H9 (cell line): ENCODE measurements around the gene MRC1. TPM values are rescaled to one million over a fixed set of nuclear protein-coding genes. Genes with fewer than 3 reads are reported as not detected.

Source experiments
- DNase-seq: peaks from one replicate; pipeline ENCODE4 v3.0.0-alpha.2; 2017
- H2AFZ ChIP-seq: one replicate; pipeline ENCODE4 v1.6.1; 2013; ENCODE audit warnings: mild to moderate bottlenecking, low read length, control low read depth, moderate library complexity
- H2AK5ac ChIP-seq: 2 replicates; pipeline ENCODE4 v1.6.1; 2013; ENCODE audit warnings: low read length, control low read depth, mixed read lengths; ENCODE audit not compliant: insufficient read length
- H2BK120ac ChIP-seq: one replicate; pipeline ENCODE4 v1.6.1; 2013; ENCODE audit warnings: low read depth, mild to moderate bottlenecking, low read length, control low read depth, inconsistent platforms; ENCODE audit not compliant: poor library complexity, severe bottlenecking
- H2BK12ac ChIP-seq: 2 replicates; pipeline ENCODE4 v1.6.1; 2013; ENCODE audit warnings: low read length, control low read depth, mixed read lengths, low read depth; ENCODE audit not compliant: insufficient read length
- H2BK15ac ChIP-seq: 2 replicates; pipeline ENCODE4 v1.6.1; 2013; ENCODE audit warnings: low read depth, low read length, control low read depth
- H2BK20ac ChIP-seq: one replicate; pipeline ENCODE4 v1.6.1; 2013; ENCODE audit warnings: low read depth, mild to moderate bottlenecking, low read length, control low read depth, inconsistent platforms; ENCODE audit not compliant: poor library complexity, severe bottlenecking
- H2BK5ac ChIP-seq: 2 replicates; pipeline ENCODE4 v1.6.1; 2013; ENCODE audit warnings: low read length, control low read depth, mixed read lengths; ENCODE audit not compliant: insufficient read length
- H3K14ac ChIP-seq: 2 replicates; pipeline ENCODE4 v1.6.1; 2013; ENCODE audit warnings: low read length, control low read depth; ENCODE audit not compliant: insufficient read depth
- H3K18ac ChIP-seq: 2 replicates; pipeline ENCODE4 v1.6.1; 2013; ENCODE audit warnings: low read depth, mild to moderate bottlenecking, mixed read lengths, low read length, control low read depth; ENCODE audit not compliant: insufficient read length
- H3K23ac ChIP-seq: 2 replicates; pipeline ENCODE4 v1.6.1; 2013; ENCODE audit warnings: low read length, control low read depth, mixed read lengths, low read depth; ENCODE audit not compliant: insufficient read length
- H3K23me2 ChIP-seq: 2 replicates; pipeline ENCODE4 v1.6.1; 2013; ENCODE audit warnings: low read depth, mild to moderate bottlenecking, mixed read lengths, low read length, control low read depth; ENCODE audit not compliant: insufficient read length, poor library complexity, severe bottlenecking
- H3K27ac ChIP-seq: 2 replicates; pipeline ENCODE4 v1.5.1; 2013; ENCODE audit warnings: low read length, control low read depth, mixed read lengths, low read depth; ENCODE audit not compliant: insufficient read length
- H3K27me3 ChIP-seq: 2 replicates; pipeline ENCODE4 v1.6.1; 2013; ENCODE audit warnings: low read length, control low read depth, inconsistent platforms; ENCODE audit not compliant: insufficient read depth
- H3K4ac ChIP-seq: 2 replicates; pipeline ENCODE4 v1.6.1; 2013; ENCODE audit warnings: low read depth, mild to moderate bottlenecking, control low read depth, inconsistent platforms, low read length, moderate library complexity
- H3K4me1 ChIP-seq: 2 replicates; pipeline ENCODE4 v1.6.1; 2013; ENCODE audit warnings: low read length, control low read depth, inconsistent platforms; ENCODE audit not compliant: insufficient read depth
- H3K4me2 ChIP-seq: 2 replicates; pipeline ENCODE4 v1.6.1; 2013; ENCODE audit warnings: low read length, control low read depth, mixed read lengths; ENCODE audit not compliant: insufficient read length, insufficient read depth
- H3K56ac ChIP-seq: 2 replicates; pipeline ENCODE4 v1.6.1; 2013; ENCODE audit warnings: low read depth, mild to moderate bottlenecking, mixed read lengths, low read length, control low read depth; ENCODE audit not compliant: insufficient read length
- H3K79me1 ChIP-seq: 2 replicates; pipeline ENCODE4 v1.6.1; 2013; ENCODE audit warnings: low read depth, mild to moderate bottlenecking, moderate library complexity, low read length, control low read depth, inconsistent platforms; ENCODE audit not compliant: insufficient read depth, poor library complexity, severe bottlenecking
- H3K79me2 ChIP-seq: 2 replicates; pipeline ENCODE4 v1.6.1; 2013; ENCODE audit warnings: low read length, control low read depth, inconsistent platforms; ENCODE audit not compliant: insufficient read depth
- H3K9ac ChIP-seq: 2 replicates; pipeline ENCODE4 v1.6.1; 2013; ENCODE audit warnings: low read length, control low read depth, mixed read lengths; ENCODE audit not compliant: insufficient read length; ENCODE audit errors: extremely low read depth
- H3K9me3 ChIP-seq: one replicate; pipeline ENCODE4 v1.6.1; 2013; ENCODE audit warnings: low read depth, low read length, inconsistent platforms; ENCODE audit not compliant: control insufficient read depth
- H3T11ph ChIP-seq: one replicate; pipeline ENCODE4 v1.6.1; 2013; ENCODE audit warnings: mild to moderate bottlenecking, low read length, control low read depth, inconsistent platforms
- H4K20me1 ChIP-seq: one replicate; pipeline ENCODE4 v1.6.1; 2013; ENCODE audit not compliant: control insufficient read depth, insufficient read length, insufficient read depth
- H4K5ac ChIP-seq: 2 replicates; pipeline ENCODE4 v1.6.1; 2013; ENCODE audit warnings: low read depth, mild to moderate bottlenecking, mixed read lengths, low read length, control low read depth; ENCODE audit not compliant: insufficient read length
- H4K8ac ChIP-seq: replicated peaks from 2 replicates; pipeline ENCODE4 v1.6.1; 2013; ENCODE audit warnings: low read length, control low read depth, mixed read lengths, low read depth; ENCODE audit not compliant: insufficient read length
- H4K91ac ChIP-seq: 2 replicates; pipeline ENCODE4 v1.6.1; 2013; ENCODE audit warnings: low read depth, mild to moderate bottlenecking, moderate library complexity, mixed read lengths, low read length, control low read depth; ENCODE audit not compliant: insufficient read length
- H3K27ac Mint-ChIP-seq, 3 experiments: 2 replicates in 2 of 3; 3 replicates in 1 of 3; pipeline ENCODE4 v1.8.0; 2020 to 2021; ENCODE audit warnings: mixed read lengths in 3 of 3, mild to moderate bottlenecking in 1 of 3, moderate library complexity in 1 of 3
- H3K27me3 Mint-ChIP-seq: 2 replicates; pipeline ENCODE4 v1.8.0; 2021; ENCODE audit warnings: low read depth, mild to moderate bottlenecking, moderate library complexity, mixed read lengths
- H3K36me3 Mint-ChIP-seq, 3 experiments: 2 replicates in 2 of 3; 3 replicates in 1 of 3; pipeline ENCODE4 v1.8.0; 2020 to 2021; ENCODE audit warnings: low read depth in 3 of 3, mixed read lengths in 3 of 3; ENCODE audit not compliant: insufficient read depth in 1 of 3
- H3K4me1 Mint-ChIP-seq, 2 experiments: 2 replicates each; pipeline ENCODE4 v1.8.0; 2020; ENCODE audit warnings: mixed read lengths in 2 of 2
- H3K4me3 Mint-ChIP-seq, 2 experiments: 2 replicates in 1 of 2; 3 replicates in 1 of 2; pipeline ENCODE4 v1.8.0; 2020 to 2021; ENCODE audit warnings: mild to moderate bottlenecking in 2 of 2, mixed read lengths in 2 of 2, moderate library complexity in 1 of 2
- H3K9me3 Mint-ChIP-seq, 2 experiments: 2 replicates in 1 of 2; 3 replicates in 1 of 2; pipeline ENCODE4 v1.8.0; 2020; ENCODE audit warnings: mild to moderate bottlenecking in 2 of 2, mixed read lengths in 2 of 2, moderate library complexity in 1 of 2
- WGBS: extraction: QIAGEN DNeasy Blood & Tissue Kit; methylation state at CpG from one replicate; pipeline ENCODE4 v1.1.7; 2013; ENCODE audit warnings: missing lambda C conversion rate, low lambda C conversion rate, mixed read lengths; ENCODE audit not compliant: insufficient read length; ENCODE audit errors: extremely low coverage; 5-methylcytosine and 5-hydroxymethylcytosine counted together
- total RNA-seq: library from RNA; stranded (reverse); gene quantifications from 2 replicates; pipeline ENCODE4 v1.2.1, GENCODE V29; 2021
- TF ChIP-seq, protein P1 (sequence below): fragments of 200-600 bp; sonication (generic); conservative IDR thresholded peaks from 3 replicates; pipeline ENCODE4 v1.8.0; 2021; ENCODE audit warnings: antibody characterized with exemption, mild to moderate bottlenecking

Gene MRC1
- total RNA-seq, 1 experiment from 2014 or later: not detected

DNA sequence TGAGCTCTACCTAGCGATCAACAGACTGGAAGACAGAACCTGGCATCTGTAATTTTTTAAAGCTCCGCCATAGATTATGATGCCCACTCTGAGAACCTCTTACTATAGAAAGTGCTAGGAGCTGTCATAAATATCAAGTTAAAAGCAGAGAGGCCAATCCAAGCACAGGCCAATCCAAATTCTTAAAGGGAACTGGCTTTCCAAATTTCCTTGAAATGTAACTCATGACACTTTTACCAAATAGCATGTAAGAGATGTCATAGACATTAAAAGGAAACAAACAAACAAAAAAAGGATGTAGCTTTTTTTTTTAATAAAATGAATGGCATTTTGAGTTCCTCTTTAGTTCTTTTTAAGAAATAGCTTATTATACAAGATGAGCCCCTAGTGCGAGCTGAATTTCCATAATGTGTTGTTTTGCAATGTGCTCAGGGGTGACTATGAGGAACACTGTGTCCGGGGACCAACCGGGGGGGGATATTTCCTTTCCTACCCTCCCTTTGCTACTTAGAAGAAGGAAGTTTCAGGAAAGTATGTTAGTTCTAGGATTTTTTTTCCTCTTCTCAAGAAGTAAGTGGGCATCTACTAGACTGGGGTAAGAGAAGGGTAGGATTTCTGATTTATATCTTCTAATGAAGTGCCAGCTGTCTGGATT is 23.7 kb upstream of the MRC1 start:
- no CpG with 5 or more reads among the region's 5 CpGs for WGBS
- Histone ChIP-seq H3K56ac (no peak overlapping the region), H3K27ac (no peak overlapping the region), H2AK5ac (no peak overlapping the region), H2BK120ac (no peak overlapping the region), H2BK12ac (no peak overlapping the region), H2BK5ac (no peak overlapping the region), H2AFZ (no peak overlapping the region), H3K18ac (no peak overlapping the region), H4K8ac (no peak overlapping the region), H3K14ac (no peak overlapping the region), H3K4me2 (no peak overlapping the region), H4K5ac (no peak overlapping the region), H2BK15ac (no peak overlapping the region), H4K20me1 (no peaks in the 10 kb centered on the region), H3T11ph (no peak overlapping the region), H3K23me2 (no peaks in the 10 kb centered on the region), H4K91ac (no peak overlapping the region), H3K9me3 (no peaks in the 10 kb centered on the region), H3K4ac (no peak overlapping the region), H3K9ac (no peak overlapping the region), H2BK20ac (no peak overlapping the region), H3K79me2 (no peaks in the 10 kb centered on the region), H3K79me1 (no peaks in the 10 kb centered on the region), H3K27me3 (no peaks in the 10 kb centered on the region), H3K23ac (no peak overlapping the region), H3K4me1 (no peaks in the 10 kb centered on the region)
- Mint-ChIP-seq H3K27ac (no peak overlapping the region), H3K36me3 (no peaks in the 10 kb centered on the region), H3K9me3 (no peaks in the 10 kb centered on the region), H3K4me3 (no peak overlapping the region), H3K27me3 (no peaks in the 10 kb centered on the region), H3K4me1 (peaks cover 5 to 6% of the 10 kb centered on the region in 2 experiments)
- DNase-seq: no peak
- TF ChIP-seq, protein P1, sequence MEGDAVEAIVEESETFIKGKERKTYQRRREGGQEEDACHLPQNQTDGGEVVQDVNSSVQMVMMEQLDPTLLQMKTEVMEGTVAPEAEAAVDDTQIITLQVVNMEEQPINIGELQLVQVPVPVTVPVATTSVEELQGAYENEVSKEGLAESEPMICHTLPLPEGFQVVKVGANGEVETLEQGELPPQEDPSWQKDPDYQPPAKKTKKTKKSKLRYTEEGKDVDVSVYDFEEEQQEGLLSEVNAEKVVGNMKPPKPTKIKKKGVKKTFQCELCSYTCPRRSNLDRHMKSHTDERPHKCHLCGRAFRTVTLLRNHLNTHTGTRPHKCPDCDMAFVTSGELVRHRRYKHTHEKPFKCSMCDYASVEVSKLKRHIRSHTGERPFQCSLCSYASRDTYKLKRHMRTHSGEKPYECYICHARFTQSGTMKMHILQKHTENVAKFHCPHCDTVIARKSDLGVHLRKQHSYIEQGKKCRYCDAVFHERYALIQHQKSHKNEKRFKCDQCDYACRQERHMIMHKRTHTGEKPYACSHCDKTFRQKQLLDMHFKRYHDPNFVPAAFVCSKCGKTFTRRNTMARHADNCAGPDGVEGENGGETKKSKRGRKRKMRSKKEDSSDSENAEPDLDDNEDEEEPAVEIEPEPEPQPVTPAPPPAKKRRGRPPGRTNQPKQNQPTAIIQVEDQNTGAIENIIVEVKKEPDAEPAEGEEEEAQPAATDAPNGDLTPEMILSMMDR: no peak
